GM12892 (cell line): ENCODE measurements around the gene TULP4.

Source experiments
- POLR2A ChIP-seq: IDR thresholded peaks from 2 replicates; pipeline ENCODE4 v1.6.1; 2011; ENCODE audit warnings: low read depth, low read length, control low read depth
- POLR2AphosphoS5 ChIP-seq: IDR thresholded peaks from 2 replicates; pipeline ENCODE4 v1.6.1; 2011; ENCODE audit warnings: low read depth, low read length, control low read depth
- TAF1 ChIP-seq: IDR thresholded peaks from 2 replicates; pipeline ENCODE4 v1.6.1; 2011; ENCODE audit warnings: low read depth, mild to moderate bottlenecking, control low read depth, low read length, borderline replicate concordance

- TF ChIP-seq TAF1 (no peak), POLR2A (no peak), POLR2AphosphoS5 (no peak)
These were observed 2.5 kb upstream of the TULP4 start for GRCh38 chr6:158309814-158310213.
